Activated CD4-positive, alpha-beta T cell treated with anti-CD3 and anti-CD28 coated beads, Interleukin-2, amount 10 ng/mL, durations not matched to agents 24 days and 14 days (primary cell): ENCODE results near the gene STK11. TPM values are rescaled to one million over a fixed set of nuclear protein-coding genes. Genes with fewer than 3 reads are reported as not detected.

Experiments used
- DNase-seq: peaks from one replicate; pipeline ENCODE4 v3.0.0; 2022
- H3K27ac Mint-ChIP-seq: one replicate; pipeline ENCODE4 v1.8.0; 2022; ENCODE audit warnings: mild to moderate bottlenecking, mixed read lengths
- H3K27me3 Mint-ChIP-seq: one replicate; pipeline ENCODE4 v1.8.0; 2022; ENCODE audit warnings: mixed read lengths
- H3K36me3 Mint-ChIP-seq: one replicate; pipeline ENCODE4 v1.8.0; 2022; ENCODE audit warnings: low read depth, mild to moderate bottlenecking, mixed read lengths
- H3K4me1 Mint-ChIP-seq: one replicate; pipeline ENCODE4 v1.8.0; 2021; ENCODE audit warnings: mixed read lengths
- H3K4me3 Mint-ChIP-seq: one replicate; pipeline ENCODE4 v1.8.0; 2022; ENCODE audit warnings: mild to moderate bottlenecking, moderate library complexity, mixed read lengths
- H3K9me3 Mint-ChIP-seq: one replicate; pipeline ENCODE4 v1.8.0; 2021; ENCODE audit warnings: mixed read lengths
- intact Hi-C: fragments of 100-400 bp; cut with micrococcal nuclease; formaldehyde crosslinking; loops from one replicate; pipeline ENCODE4 v1.15.1; 2023
- total RNA-seq: library from RNA; stranded (reverse); gene quantifications from 2 replicates; pipeline ENCODE4 v1.2.3, GENCODE V29; 2022

The STK11 gene
- total RNA-seq, 1 donor from 2014 or later: 70.9 TPM

DNA sequence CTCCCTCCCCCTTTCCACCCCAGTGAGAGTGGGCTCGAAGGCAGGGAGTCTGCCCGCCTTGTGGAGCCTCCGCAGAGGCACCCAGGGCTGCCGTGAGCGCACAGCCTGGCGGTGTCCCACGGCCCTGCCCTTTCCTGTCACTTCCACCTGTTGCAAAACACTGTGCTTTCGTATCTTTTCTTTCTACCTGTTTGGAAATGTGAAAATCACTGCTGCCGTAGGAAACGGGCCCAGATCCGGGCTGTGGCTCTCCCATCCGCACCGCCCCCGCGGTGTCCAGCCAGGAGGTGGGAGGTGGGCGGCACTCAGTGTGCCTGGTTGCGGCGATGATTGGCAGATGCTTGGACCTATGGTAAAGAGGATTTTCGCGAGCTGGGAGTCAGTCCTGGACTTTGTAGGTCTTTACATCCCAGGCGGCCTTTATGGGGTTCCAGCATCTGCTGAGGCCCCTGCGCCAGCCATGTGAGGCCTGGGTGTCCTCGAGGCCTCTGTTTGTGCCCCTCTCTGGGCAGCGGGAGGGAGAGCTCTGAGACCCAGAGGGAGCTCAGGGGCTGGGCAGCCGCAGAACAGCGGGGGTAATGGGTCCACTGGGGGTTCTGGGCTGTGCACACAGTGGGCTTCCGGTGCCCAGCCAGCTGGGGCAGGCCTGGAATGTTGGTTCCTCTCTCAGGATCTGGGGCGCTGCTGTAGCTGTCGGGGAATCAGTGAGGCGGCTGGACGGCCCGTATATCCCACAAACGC lies 6.1 kb downstream of the STK11 start:
- H3K27me3 Mint-ChIP-seq: no peaks in the 10 kb centered on the region
- no peaks in the 10 kb centered on the region for H3K9me3 Mint-ChIP-seq
- H3K4me1 Mint-ChIP-seq: peaks cover 27% of the 10 kb centered on the region
- intact Hi-C loops: no loop called here
- H3K36me3 Mint-ChIP-seq: peaks cover 32% of the 10 kb centered on the region
- peak overlapping the region; percentile 26 for H3K4me3 Mint-ChIP-seq
- DNase-seq: no peak
- H3K27ac Mint-ChIP-seq: peak overlapping the region; percentile 53

DNA sequence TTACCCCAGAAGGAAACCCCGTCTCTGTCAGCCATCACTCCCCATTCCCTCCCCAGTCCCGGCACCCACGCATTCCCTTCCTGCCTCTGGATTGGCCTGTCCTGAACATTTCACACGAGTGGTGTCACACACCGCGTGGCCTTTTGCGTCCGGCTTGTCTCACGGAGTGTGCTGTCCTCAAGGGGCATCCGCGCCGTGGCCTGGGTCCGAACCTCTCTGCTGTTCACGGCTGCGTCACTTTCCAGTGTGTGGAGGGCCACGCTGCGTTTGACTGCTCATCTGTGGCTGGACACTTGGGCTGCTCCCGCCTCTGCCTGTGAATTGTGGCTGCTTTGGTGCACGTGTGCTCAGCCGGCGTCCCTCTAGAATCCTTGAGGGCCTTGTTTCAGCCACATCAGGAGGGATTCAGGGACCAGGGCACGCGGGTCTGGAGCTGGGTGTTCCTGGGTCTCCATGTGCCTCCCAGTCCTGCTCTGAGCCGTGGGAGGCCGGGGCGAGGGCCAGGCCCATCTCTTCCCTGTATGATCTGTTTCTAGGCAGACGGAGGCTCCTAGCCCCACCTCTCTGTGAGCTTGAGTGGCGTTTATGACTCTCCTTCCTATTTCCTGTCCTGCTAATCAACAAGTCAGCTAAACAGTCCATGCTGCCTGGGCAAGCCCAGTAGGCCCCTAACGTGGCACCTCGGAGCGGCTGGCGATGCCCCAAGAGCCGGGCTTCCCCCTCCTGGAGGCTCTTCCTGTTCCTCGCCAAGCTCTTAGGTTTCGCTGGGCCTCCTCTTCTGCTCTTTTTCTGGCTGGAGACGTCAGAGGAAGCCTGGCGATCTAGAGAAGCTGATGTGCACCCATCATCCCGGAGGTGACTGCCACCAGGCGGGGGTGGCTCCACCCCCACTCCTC lies 8.1 kb downstream of the STK11 start:
- Mint-ChIP-seq H3K9me3 (no peaks in the 10 kb centered on the region), H3K27ac (peak overlapping the region; percentile 99), H3K27me3 (no peaks in the 10 kb centered on the region), H3K4me3 (peak overlapping the region; percentile 82), H3K36me3 (peaks cover 18% of the 10 kb centered on the region), H3K4me1 (peaks cover 20% of the 10 kb centered on the region)
- DNase-seq: peak; percentile 87
- intact Hi-C loops: no loop called here

DNA sequence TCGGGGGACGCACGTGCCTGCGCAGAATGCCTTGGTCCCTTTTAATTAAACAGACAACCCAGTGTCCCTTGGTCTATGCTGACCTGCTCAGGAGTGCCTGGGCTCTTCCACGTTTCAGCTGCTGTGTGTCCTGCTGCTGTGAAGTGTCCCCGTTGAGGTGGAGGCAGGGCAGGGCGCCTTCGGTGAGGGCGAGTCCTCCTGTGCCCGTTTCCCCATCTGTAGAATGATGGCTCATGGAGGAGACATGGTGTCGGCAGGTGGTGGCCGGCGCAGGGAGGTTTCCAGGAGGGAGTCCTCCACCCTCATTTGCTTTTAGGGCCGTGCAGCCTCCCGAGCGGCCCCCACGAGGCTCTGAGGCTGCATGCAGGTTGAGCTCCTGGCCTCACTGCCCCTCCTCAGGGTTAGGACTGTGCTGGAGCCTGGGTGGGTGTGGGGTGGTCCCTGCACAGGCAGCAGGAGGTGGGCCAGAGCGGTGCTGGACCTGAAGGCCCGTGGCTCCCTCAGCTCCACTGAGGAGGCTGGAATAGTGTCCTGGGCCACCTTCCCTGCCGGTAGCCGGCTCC lies 8.8 kb downstream of the STK11 start:
- H3K4me3 Mint-ChIP-seq: peak overlapping the region; percentile 82
- H3K36me3 Mint-ChIP-seq: peaks cover 17% of the 10 kb centered on the region
- H3K4me1 Mint-ChIP-seq: peaks cover 20% of the 10 kb centered on the region
- H3K27me3 Mint-ChIP-seq: no peaks in the 10 kb centered on the region
- DNase-seq: no peak
- H3K27ac Mint-ChIP-seq: peak overlapping the region; percentile 99
- no peaks in the 10 kb centered on the region for H3K9me3 Mint-ChIP-seq
- intact Hi-C loops: no loop called here

DNA sequence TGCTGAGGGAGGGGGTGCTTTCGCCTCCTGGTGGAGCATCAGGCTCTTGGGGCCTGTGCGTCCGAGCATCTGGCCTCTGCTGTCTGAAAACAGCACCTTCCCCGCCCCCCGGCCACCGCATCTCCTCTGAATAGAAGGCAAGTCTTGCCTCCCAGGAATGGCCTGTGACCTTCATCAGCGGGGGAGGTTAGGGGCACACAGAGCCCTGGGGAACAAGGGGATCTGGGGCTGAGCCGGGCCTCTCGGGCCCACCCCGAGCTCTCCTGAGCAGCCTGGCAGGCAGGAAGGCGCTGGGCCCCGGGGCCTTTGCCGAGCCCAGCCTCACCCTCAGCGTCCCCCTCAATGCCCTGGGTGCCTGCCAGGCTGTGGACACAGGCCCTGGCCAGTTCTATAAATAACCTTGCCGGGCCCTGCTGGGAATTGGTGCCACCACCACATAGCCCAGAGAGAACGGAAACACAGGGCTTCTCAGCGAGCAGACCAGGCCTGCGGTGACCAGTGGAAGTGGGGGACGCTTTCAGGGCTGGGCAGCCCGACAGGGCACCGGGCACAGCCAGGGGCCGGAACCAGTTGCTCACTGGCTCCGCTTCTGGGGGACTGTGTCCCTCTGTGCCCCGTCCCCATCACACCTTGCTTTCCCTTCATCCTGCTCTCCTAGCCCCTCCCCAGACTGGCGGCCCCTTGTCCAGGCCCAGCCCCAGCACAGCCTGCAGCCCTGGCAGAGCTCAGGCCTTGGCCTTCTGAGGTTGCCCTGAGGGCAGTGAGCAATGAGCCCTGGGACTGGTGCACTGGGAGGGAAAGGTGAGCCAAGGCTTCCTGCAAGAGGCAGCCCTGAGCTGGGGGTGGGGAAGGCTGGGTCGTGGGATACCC lies 9.5 kb downstream of the STK11 start:
- no peaks in the 10 kb centered on the region for H3K9me3 Mint-ChIP-seq
- peaks cover 17% of the 10 kb centered on the region for H3K4me1 Mint-ChIP-seq
- no peaks in the 10 kb centered on the region for H3K27me3 Mint-ChIP-seq
- peaks cover 14% of the 10 kb centered on the region for H3K36me3 Mint-ChIP-seq
- H3K4me3 Mint-ChIP-seq: no peak overlapping the region
- no peak for DNase-seq
- no peak overlapping the region for H3K27ac Mint-ChIP-seq
- intact Hi-C loops: no loop called here

DNA sequence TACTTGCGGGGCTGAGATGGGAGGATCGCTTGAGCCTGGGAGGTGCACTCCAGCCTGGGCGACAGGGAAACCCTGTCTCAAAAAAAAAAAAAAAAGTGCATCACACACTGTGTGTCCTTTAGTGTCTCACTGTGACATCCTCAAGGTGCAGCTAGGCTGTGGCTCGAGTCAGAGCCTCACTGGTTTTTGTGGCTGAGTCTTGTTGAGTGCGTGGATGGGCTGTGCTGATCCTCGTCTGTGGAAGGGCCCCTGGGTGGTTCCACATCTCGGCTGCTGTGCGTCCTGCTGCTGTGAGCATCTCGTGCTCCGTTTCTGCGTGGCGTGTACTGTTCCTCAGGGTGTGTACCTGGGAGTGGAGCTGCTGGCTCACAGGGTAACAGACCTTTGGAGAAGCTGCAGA lies 11.2 kb downstream of the STK11 start:
- intact Hi-C loops: no loop called here
- H3K27ac Mint-ChIP-seq: peak overlapping the region; percentile 20
- no peak for DNase-seq

DNA sequence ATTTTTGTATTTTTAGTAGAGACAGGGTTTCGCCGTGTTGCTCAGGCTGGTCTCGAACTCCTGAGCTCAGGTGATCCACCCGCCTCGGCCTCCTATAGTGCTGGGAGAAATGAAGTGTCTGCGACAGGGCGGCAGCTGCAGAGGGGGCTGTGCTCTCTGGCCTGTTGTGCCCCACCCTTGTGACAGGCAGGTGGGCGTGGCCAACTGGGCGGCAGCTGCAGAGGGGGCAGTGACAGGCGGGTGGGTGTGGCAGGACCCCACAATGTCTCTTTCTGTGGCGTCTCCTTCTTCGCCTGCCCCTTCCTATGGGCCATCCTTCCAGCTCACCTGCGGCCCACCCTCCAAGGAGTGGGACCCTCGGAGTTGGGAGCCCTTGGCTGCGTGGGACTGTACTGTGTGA lies 11.8 kb downstream of the STK11 start:
- Mint-ChIP-seq H3K27me3 (no peaks in the 10 kb centered on the region), H3K36me3 (peaks cover 11% of the 10 kb centered on the region), H3K4me3 (no peak overlapping the region), H3K4me1 (peaks cover 13% of the 10 kb centered on the region), H3K9me3 (no peaks in the 10 kb centered on the region), H3K27ac (no peak overlapping the region)
- intact Hi-C loops: no loop called here
- DNase-seq: no peak

More for the DNA sequence above, 11.2 kb downstream of the STK11 start:
- Mint-ChIP-seq H3K36me3 (peaks cover 11% of the 10 kb centered on the region), H3K9me3 (no peaks in the 10 kb centered on the region), H3K27me3 (no peaks in the 10 kb centered on the region), H3K4me1 (peaks cover 13% of the 10 kb centered on the region), H3K4me3 (no peak overlapping the region)

DNA sequence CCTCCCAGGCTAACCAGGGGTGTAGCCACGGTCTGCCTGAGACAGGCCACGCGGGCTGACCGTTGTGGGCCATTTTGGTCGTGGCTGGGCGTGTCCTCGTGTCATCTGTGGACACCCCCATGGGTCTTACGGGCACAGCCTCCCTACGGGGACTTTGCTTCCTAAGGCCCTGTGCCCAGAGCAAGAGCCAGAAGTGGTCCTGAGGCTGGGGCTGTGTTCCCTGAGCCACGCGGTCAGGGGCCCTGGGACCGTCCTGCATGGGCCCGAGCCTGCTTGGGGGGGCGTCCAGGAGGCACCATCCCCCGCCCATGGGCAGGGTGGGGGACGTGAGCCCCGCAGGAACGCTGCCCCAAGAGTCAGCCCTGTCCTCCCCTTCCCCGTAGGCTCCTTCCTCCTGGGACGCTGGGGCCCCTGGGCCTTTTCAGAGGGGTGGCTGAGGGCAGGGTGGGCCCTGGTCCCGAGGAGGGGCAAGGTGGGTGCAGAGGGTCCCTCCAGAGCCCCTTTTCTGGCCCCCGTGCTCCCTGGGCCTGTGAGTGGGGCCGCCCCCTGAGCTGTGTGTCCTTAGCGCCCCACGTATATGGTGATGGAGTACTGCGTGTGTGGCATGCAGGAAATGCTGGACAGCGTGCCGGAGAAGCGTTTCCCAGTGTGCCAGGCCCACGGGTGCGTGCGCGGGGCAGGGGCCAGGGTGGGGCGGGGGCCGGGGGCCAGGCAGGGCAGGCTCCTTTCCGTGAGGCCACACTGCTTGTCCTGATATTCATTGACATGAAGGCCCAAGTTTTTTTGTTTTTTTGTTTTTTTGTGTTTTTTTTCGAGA lies 13.4 kb downstream of the STK11 start:
- Mint-ChIP-seq H3K4me3 (no peak overlapping the region), H3K27ac (no peak overlapping the region), H3K9me3 (no peaks in the 10 kb centered on the region), H3K27me3 (no peaks in the 10 kb centered on the region), H3K4me1 (peaks cover 4% of the 10 kb centered on the region), H3K36me3 (peaks cover under 1% of the 10 kb centered on the region)
- intact Hi-C loops: no loop called here
- no peak for DNase-seq

DNA sequence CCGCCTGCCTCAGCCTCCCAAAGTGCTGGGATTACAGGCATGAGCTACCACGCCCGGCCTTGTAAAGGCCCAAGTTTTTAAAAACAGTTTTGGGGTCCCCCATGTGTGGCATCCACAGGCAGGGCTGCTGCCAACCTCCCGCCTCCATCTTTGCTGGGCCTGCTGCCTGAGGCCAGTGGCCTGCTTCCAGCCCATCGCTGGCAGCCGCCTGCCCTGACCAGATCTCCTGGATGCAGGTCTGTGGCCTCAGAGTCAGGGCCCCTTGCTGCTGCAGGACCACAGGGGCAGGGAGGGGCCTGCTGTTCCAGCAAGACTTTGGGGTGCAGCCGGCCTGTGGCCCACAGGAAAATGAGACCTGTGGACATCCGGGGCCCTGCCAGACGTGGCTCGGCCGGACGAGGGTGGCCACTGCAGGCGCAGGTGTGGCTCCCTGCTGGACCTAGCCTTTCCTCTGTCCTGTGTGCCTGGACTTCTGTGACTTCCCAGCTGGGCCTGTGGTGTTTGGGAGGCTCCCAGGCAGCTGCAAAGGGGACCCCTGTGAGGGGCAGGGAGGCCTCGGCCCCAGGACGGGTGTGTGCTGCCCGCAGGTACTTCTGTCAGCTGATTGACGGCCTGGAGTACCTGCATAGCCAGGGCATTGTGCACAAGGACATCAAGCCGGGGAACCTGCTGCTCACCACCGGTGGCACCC lies 14.4 kb downstream of the STK11 start:
- Mint-ChIP-seq H3K27me3 (no peaks in the 10 kb centered on the region), H3K9me3 (no peaks in the 10 kb centered on the region), H3K27ac (no peak overlapping the region), H3K4me1 (no peaks in the 10 kb centered on the region), H3K36me3 (no peaks in the 10 kb centered on the region), H3K4me3 (no peak overlapping the region)
- intact Hi-C loops: no loop called here
- no peak for DNase-seq

DNA sequence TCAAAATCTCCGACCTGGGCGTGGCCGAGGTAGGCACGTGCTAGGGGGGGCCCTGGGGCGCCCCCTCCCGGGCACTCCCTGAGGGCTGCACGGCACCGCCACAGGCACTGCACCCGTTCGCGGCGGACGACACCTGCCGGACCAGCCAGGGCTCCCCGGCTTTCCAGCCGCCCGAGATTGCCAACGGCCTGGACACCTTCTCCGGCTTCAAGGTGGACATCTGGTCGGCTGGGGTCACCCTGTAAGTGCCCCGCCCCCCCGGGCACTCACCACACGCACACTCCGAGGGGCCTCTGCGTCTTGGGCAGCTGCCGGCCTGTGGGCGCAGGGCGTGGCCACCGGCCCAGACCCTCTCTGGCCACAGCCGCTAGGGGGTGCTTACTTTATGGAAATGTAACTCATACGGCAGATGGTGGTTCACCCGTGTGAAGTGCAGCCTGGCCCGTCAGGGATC lies 14.9 kb downstream of the STK11 start:
- intact Hi-C loops: no loop called here
- Mint-ChIP-seq H3K36me3 (no peaks in the 10 kb centered on the region), H3K27ac (no peak overlapping the region), H3K27me3 (no peaks in the 10 kb centered on the region), H3K9me3 (no peaks in the 10 kb centered on the region), H3K4me1 (no peaks in the 10 kb centered on the region), H3K4me3 (no peak overlapping the region)
- DNase-seq: no peak

DNA sequence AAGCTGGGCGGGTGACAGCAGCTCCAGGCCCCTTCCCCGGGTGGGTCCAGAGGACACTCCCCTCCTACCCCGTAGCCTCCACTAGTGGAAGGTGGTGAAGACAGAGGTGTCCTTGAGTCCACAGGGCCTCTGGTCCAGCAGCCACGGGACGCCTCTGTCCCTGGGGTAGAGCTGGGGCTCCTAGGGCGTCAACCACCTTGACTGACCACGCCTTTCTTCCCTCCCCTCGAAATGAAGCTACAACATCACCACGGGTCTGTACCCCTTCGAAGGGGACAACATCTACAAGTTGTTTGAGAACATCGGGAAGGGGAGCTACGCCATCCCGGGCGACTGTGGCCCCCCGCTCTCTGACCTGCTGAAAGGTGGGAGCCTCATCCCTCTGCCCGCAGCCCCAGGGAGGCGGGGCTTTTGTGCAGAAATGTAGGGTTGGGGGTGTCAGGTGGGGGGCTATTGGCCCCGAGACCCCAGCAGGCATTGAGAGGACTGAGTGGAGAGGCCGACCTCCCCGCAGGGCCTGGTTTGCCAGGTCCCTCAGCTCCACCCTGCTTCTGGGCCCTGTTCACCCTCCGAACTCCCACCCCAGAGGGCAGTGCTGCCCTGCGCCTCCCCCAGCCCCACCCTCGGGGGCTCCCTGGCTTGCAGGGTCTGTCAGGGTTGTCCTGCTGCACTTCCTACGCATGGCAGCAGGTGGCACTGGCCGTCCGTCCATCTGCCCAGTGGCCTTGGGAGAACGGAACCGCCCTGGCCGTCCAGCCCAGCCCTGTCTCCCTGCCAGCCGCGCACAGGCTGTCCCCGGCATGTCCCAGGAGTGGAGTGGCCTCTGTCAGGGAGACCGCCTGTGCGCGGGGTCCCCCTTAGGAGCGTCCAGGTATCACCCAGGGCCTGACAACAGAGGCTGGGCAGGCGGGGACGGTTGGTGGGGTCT lies 15.7 kb downstream of the STK11 start:
- H3K36me3 Mint-ChIP-seq: no peaks in the 10 kb centered on the region
- intact Hi-C loops: no loop called here
- H3K27me3 Mint-ChIP-seq: no peaks in the 10 kb centered on the region
- H3K4me1 Mint-ChIP-seq: no peaks in the 10 kb centered on the region
- no peak overlapping the region for H3K27ac Mint-ChIP-seq
- DNase-seq: no peak
- no peaks in the 10 kb centered on the region for H3K9me3 Mint-ChIP-seq
- H3K4me3 Mint-ChIP-seq: no peak overlapping the region

DNA sequence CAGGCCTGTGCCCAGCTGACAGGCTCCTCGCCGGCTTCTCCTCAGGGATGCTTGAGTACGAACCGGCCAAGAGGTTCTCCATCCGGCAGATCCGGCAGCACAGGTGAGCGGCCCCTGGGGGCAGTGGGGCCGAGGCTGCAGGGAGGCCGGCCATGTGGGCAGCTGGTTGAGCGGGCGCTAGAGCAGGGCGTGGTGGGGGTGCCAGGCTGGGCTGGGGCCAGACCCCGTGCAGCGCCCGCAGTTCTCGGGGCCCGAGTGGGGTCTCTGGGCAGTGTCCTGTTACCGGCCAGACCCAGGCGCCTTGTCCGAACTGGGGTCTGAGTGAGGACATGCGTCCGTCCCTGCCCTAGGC lies 16.3 kb downstream of the STK11 start:
- Mint-ChIP-seq H3K9me3 (no peaks in the 10 kb centered on the region), H3K27me3 (no peaks in the 10 kb centered on the region), H3K36me3 (no peaks in the 10 kb centered on the region), H3K4me3 (no peak overlapping the region), H3K27ac (no peak overlapping the region), H3K4me1 (no peaks in the 10 kb centered on the region)
- intact Hi-C loops: no loop called here
- no peak for DNase-seq

DNA sequence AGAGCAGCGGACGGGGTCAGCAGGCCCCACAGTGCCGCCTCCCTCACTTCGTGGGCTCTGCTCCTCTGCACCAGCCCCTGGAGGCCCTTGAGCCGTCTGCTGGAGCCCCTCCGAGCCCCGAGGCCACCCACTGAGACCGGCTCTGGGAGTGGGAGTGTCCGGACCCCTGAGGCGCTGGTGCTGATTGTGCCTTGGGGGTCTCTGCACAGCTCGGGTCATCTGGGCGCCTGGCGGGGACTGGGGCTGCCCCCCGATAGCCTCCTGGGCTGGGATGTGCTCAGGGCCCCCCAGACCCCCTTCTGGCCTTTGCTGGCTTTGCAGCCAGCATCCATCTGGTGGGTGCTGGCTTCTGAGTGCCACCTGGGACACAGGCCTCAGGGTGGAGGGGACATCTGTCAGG lies 16.8 kb downstream of the STK11 start:
- Mint-ChIP-seq H3K4me1 (no peaks in the 10 kb centered on the region), H3K4me3 (no peak overlapping the region), H3K27ac (no peak overlapping the region), H3K9me3 (no peaks in the 10 kb centered on the region), H3K27me3 (no peaks in the 10 kb centered on the region), H3K36me3 (no peaks in the 10 kb centered on the region)
- intact Hi-C loops: no loop called here
- no peak for DNase-seq
